ENCODE results near the gene GJD3. TPM values are rescaled to one million over a fixed set of nuclear protein-coding genes. Genes with fewer than 3 reads are reported as not detected.

GJD3 gene
- total and polyA plus RNA-seq, 3 donors from 2014 or later, result 2.1 to 2.6 TPM; not detected in 1

- Histone ChIP-seq H3K4me3 (peak overlapping the region in 1 of 2 donors; percentile 10), H3K9me3 (no peaks in the 10 kb centered on the region), H3K36me3 (ENCODE audit: low read depth, missing control alignments) (no peaks in the 10 kb centered on the region), H3K27me3 (no peaks in the 10 kb centered on the region), H3K27ac (peak overlapping the region; percentile 80 to 83), H3K4me1 (peaks cover 87% of the 10 kb centered on the region)
- intact Hi-C loops (cut with DNase I; ENCODE audit: low total_unique reads), result no loop called here
- TF ChIP-seq POLR2A (IDR thresholded peaks at IDR 0.05) (no peak), CTCF (IDR thresholded peaks at IDR 0.05) (no peak)
- WGBS, 2 donors, result 26 to 40% methylated on average over 1 to 4 of the region's 4 CpGs
- DNase-seq, result no peak
Measured at GRCh38 chr17:40321524-40321929, 43.0 kb downstream of the GJD3 start.

DNA sequence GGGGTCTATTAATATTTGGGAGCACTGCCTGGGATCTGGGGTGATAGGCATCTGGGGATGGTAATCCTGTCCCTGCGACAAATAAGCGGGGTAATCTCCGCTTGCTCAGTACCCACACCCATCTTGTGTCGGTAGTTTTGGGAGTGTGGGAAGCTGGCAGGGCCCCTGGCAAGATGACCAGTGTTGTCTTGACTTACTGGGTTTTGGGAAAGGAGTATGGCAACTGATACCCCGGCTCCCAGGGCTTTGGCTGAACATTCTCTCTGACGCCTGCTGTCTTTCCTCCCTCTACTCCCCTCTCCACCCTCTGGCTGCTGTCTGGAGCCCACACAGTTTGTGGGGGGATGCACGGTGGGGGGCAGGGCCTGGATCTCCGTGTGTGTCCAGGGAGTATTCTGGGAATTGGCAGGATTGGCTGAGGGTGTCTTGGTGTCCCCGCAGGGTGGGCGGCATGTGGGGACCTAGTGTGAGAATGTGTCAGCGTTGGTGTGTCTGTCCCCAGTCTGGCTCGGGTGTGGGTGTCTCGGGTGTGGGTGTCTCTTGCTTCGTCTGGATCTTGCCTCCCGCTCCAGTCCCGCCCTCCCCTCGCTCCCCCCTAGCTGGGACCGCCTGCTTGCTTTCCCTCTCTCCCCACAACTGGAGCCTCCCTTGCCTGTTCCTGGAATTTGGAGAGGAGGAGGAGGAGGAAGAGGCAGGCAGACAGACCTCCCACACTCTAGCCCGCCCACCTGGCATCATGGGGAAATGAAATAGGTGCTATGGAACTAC is 43.6 kb downstream of the GJD3 start:
- peak; percentile 88 for DNase-seq
- H3K36me3 ChIP-seq (ENCODE audit: low read depth, missing control alignments), result no peaks in the 10 kb centered on the region
- peak overlapping the region in 1 of 2 donors; percentile 10 for H3K4me3 ChIP-seq
- H3K27ac ChIP-seq, result peak overlapping the region; percentile 80 to 83
- TF ChIP-seq POLR2A (IDR thresholded peaks at IDR 0.05), result no peak
- no peak for TF ChIP-seq CTCF (IDR thresholded peaks at IDR 0.05)
- no peaks in the 10 kb centered on the region for H3K9me3 ChIP-seq
- peaks cover 87% of the 10 kb centered on the region for H3K4me1 ChIP-seq
- WGBS, 2 donors, result 29 to 34% methylated on average over 16 to 19 of the region's 19 CpGs
- intact Hi-C loops (cut with DNase I; ENCODE audit: low total_unique reads), result no loop called here
- no peaks in the 10 kb centered on the region for H3K27me3 ChIP-seq

DNA sequence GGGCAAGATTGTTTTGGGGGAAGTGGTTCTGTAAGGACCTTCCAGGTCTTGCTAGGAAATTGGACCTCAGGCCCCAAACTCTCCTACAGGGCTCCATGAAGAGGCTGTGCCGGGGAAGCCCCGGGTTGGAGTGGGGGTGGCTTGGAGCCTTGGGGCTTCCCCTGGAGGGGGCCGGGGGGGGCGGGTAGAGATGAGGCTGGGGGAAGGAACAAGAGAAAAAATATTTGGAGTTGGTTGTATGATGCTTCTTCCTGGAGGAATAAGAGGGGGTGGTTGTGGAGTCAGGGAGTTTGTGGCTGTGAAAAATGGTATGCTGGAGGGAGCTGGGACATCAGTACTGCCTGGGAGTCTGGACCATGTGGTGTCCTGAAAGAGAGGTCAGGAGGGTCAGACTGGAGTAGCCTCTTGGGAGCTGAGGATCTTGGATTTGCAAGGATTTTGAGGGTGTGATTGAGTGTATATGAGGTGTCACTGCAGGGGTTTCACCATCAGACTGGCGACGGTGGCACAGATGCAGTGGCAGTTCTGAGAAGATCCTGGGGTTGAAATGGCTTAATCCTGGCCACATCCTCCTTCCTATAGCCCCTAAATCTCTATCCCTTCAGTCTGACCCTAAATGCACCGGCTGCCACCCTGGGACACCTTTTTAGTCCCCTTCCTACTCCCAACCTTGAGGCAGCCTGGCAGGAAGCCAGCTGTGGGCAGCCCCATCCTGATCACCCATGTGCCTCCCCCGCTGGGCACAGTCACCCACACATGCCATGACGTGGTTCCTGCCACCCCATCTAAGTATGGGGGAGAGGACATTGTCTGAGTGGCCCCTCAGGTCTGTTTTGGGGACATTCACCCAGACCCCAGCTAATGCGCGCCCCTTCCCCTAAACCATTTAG is 44.6 kb downstream of the GJD3 start:
- peak; percentile 61 for DNase-seq
- no peaks in the 10 kb centered on the region for H3K36me3 ChIP-seq (ENCODE audit: low read depth, missing control alignments)
- 33 to 45% methylated on average over 10 to 11 of the region's 11 CpGs for WGBS, 2 donors
- H3K27me3 ChIP-seq, result no peaks in the 10 kb centered on the region
- no peaks in the 10 kb centered on the region for H3K9me3 ChIP-seq
- H3K4me1 ChIP-seq, result peaks cover 79% of the 10 kb centered on the region
- H3K27ac ChIP-seq, result peak overlapping the region; percentile 80 to 96
- intact Hi-C loops (cut with DNase I; ENCODE audit: low total_unique reads), result no loop called here
- TF ChIP-seq POLR2A (IDR thresholded peaks at IDR 0.05) (no peak), CTCF (IDR thresholded peaks at IDR 0.05) (no peak)
- peak overlapping the region in 1 of 2 donors; percentile 100 for H3K4me3 ChIP-seq

GRCh38 chr17:40318830-40319391 is 45.6 kb downstream of the GJD3 start:
- Histone ChIP-seq H3K36me3 (ENCODE audit: low read depth, missing control alignments) (no peaks in the 10 kb centered on the region), H3K9me3 (no peaks in the 10 kb centered on the region)
- intact Hi-C loops (cut with DNase I; ENCODE audit: low total_unique reads), result no loop called here

More at GRCh38 chr17:40318830-40319391, 45.6 kb downstream of the GJD3 start:
- no peak for DNase-seq
- Histone ChIP-seq H3K27ac (peak overlapping the region; percentile 95 to 96), H3K27me3 (no peaks in the 10 kb centered on the region), H3K4me1 (peaks cover 70% of the 10 kb centered on the region), H3K4me3 (peak overlapping the region; percentile 98 to 100)
- 0 to 3% methylated on average over 11 to 12 of the region's 13 CpGs for WGBS, 2 donors
- TF ChIP-seq CTCF (IDR thresholded peaks at IDR 0.05) (no peak), POLR2A (IDR thresholded peaks at IDR 0.05) (no peak)
